Left lobe of liver (tissue), 2 donors: ENCODE data around the gene FXYD5. TPM values are rescaled to one million over a fixed set of nuclear protein-coding genes. Genes with fewer than 3 reads are reported as not detected.

Experiments used
- ATAC-seq: fragments of 200-7000 bp; cut with Tn5 transposase; one replicate; pipeline ENCODE4 v1.9.1; 2020; ENCODE audit warnings: mild to moderate bottlenecking, moderate library complexity
- DNase-seq: peaks from one replicate; pipeline ENCODE4 v3.0.0-alpha.2; 2020; ENCODE audit warnings: low spot score
- total RNA-seq: library from RNA; stranded (reverse); gene quantifications from one replicate; pipeline ENCODE4 v1.2.1, GENCODE V29; 2021
- donor health status: DM: no; HTN: no; CAD: no; lungs with moderate emphysema.
- donor health status: DM: no; HTN: yes; CAD: no.

Gene FXYD5
- total RNA-seq, 1 donor from 2014 or later: 7.6 TPM

DNA sequence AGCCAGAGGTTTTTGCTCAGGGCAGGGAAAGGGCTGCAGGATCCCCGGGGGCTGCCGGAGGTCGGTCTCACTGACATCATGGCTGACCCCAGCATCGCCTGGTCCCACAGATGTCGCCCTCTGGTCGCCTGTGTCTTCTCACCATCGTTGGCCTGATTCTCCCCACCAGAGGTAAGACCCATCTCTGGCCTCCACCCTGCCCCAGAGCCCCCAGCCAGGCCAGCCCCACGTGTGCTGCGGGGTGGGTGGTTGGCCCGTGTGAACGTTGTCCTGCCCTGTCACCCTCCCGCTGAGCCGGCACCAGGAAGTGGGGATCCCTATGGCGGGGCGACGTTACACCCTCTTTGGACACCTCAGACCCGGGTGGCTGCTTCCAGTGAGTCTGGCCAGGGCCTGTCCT, 906 bp downstream of the FXYD5 start:
- ATAC-seq: no peak
- no peak for DNase-seq

DNA sequence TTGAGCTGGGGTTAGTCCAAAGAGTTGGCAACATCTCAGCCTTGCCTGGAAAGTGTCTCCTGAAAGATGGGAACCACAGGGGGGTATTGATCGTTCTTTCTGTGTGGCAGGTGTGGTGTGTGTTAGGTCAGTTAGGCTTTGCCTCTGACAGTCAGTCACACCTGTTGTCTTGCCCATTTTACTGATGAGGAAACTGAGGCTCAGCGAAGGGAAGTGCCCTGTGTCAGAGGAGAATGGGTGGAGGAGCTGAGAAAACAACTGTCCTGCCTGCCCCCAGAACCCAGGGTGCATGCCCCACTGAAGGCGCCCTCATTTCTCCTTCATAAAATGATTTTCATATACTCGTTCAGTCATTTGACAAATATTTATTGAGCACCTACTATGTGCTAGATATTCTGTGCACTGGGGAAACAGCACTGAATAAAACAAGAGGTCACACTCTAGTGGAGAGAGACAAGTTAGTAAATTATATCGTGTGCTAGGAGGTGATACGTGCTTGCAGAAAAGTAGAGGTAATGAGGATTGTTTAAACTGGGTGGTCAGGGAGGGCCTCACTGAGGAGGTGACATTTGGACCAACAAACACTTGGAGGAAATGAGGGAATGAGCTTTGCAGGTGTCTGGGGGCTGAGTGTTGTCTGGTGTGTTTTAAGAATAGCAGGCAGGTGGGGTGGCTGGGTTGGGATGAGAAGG, 1.6 kb downstream of the FXYD5 start:
- ATAC-seq: no peak
- no peak for DNase-seq

DNA sequence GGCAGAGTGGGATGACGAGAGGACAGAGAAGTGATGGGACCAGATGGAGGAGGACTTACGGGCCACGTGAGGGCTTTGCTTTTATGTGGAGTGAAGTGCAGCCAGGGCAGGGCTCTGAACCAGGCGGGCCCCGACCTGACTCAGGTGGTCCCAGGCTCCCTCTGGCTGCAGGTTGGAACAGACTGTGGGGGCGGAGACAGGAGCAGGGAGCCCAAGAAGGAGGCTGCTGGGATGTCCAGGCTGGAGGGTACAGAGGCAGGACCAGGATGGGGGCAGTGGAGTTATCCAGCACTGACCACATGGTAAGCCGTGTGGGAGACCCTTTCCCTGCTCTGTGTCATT, 2.1 kb downstream of the FXYD5 start:
- DNase-seq (no peak), ATAC-seq (no peak)

DNA sequence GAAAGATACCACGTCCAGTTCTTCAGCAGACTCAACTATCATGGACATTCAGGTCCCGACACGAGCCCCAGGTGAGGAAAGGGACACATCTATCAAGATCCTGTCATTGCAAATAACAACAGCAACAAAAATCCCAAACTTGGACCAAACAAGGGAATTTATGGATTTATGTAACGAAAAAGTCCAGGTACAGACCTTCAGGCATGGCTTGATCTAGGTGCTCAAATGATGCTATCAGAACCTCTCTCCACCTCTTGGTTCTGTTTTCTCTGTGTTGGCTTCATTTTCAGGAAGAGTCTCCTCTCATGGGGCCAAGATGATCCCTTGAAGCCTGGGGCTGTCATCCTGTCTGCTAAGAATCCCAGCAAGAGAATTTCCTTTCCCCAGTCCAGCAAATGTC, 2.9 kb downstream of the FXYD5 start:
- ATAC-seq (no peak), DNase-seq (no peak)

DNA sequence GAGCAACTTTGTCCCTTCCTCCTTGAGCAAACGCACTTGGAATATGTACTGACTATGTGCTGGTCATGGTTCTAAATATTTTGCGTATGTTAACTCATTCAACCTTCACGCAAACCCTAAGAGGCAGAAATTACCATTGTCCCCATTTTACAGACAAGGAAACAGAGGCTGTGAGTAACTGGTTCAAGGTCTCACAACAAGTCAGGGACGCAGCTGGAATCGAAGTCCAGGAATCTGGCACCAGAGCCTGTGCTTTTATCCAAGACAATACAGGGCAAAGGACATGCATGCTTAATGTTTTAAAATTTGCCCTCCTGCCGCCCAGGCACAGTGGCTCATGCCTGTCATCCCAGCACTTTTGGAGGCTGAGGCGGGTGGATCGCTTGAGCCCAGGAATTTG, 5.1 kb downstream of the FXYD5 start:
- DNase-seq: no peak
- ATAC-seq: peak; percentile 51

DNA sequence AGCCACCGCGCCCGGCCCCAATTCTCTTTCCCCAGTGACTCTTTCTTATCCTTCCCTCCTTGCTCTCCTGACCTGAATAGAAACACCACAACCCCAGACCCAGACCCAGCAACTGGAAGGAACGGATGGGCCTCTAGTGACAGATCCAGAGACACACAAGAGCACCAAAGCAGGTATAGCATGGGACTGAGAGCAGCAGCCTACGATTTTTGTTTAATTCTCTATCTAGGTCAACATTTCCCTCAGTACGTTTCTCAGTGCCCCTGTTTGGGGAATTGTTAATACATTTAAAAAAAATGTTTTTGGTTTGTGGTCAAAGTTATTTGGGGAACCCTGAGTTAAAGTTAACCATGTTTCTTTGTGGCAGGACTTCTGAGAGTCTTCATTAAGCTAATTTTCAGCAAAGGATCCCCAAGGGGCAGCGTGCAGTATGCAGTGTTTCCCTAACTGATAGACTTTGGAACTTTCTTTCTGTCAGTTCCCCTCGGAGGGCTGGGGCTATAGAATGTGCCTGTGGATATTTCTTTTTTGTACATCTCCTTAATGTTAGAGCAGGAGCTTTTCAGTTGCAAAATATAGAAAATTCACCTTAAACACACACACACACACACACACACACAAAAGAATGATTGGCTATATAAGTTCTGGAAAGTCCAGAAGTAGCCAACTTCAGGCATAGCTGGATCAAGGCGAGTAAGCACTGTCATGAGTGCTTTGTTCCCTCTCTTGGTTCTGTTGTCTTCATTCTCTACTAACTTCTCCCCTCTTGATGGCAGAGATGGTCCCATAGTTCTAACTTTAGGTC, 6.3 kb downstream of the FXYD5 start:
- DNase-seq: no peak
- ATAC-seq: no peak

DNA sequence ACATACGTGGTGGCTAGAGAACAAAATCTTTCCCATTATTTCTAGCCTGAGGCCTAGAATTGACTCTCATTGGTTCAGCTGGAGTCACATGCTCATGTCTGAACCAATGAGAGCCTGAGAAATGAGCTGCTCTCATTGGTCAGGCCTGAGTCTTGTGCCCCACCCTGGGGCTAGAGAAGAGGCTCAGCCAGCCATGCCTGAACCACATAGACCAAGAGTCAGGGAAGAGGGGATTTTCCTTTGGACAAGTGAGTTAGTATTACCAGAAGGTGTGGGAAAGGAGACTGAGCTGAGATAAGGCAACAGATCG, 6.9 kb downstream of the FXYD5 start:
- no peak for ATAC-seq
- no peak for DNase-seq

DNA sequence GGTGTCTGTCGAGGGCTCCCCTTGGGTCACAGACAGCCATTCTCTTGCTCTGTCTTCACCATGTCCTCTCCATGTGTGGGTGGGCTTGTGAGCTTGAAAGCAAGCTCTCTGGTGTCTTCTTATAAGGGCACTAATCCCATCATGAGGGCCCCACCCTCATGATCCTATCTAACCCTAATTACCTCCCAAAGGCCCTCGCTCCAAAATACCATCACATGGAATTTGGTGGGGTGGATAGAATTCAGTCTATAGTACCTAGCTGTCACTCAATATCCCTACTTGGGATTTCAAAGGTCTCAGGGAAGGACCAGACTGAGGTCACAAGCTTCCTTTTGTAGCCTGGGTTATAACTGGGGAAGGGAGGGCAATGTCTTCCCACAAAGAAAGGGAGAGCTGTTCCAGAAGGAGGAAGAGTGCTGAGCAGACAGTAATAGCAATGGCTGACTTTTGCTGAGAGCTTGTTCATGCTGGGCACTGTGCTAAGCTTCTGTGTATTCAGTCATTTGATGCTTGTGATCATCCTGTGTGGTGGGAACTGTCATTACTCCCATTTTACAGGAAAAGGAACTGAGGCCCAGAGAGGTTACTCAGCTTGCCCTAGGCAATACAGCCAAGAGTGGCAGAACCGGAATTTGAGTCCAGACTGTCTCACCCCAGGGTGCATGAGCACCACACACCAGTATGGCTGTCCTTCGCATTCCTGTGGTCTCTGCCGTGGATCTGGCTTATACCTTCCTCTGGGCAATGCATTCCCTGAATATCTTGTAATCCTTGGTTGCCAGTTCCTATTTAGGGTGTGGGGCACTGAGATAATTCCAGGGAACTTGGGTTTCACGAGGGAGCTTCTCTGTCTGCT, 8.2 kb downstream of the FXYD5 start:
- DNase-seq (no peak), ATAC-seq (no peak)

DNA sequence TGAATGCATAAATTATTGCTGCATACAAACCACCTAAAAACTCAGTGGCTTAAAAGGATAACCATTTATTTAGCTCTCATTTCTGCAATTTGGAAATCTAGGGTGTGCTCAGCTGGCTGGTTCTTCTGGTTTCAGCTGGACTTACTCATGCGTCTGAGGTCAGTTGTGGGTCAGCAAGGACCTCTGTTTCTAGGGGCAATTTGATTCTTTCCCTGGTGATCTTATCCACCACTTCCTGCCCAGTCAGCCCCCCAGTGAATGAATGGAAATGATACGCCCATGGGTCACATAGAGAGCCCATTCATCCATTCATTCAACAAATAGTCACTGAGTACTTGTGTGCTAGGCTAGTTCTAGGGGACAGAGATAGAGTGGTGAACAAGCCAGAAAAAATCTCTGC, 9.9 kb downstream of the FXYD5 start:
- ATAC-seq: no peak
- DNase-seq: no peak

DNA sequence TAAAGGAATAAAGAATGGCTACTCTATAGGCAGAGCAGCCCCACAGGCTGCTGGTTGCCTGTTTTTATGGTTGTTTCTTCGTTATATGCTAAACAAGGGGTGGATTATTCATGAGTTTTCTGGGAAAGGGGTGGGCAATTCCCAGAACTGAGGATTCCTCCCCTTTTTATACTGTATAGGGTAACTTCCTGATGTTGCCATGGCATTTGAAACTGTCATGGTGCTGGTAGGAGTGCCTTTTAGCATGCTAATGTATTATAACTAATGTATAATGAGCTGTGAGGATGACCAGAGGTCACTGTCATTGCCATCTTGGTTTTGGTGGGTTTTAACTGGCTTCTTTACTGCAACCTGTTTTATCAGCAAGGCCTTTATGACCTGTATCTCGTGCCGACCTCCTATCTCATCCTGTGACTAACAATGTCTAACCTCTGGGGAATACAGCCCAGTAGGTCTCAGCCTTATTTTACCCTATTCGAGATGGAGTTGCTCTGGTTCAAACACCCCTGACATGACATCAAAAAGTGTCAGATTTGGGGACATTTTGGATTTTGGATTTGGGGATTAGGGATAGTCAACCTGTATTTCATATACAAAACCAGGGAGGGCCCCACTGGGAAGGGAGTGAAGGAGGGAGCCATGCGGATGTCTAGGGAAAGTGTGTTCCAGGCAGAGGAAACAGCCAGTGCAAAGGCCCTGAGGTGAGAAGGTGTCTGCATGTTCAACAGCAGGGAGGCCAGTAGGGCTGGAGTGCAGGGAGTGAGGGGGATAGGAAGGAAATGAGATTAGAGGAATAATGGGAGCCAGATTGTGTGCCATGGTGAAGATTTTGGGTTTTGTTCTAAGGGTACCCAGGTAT, 10.9 kb downstream of the FXYD5 start:
- no peak for DNase-seq

DNA sequence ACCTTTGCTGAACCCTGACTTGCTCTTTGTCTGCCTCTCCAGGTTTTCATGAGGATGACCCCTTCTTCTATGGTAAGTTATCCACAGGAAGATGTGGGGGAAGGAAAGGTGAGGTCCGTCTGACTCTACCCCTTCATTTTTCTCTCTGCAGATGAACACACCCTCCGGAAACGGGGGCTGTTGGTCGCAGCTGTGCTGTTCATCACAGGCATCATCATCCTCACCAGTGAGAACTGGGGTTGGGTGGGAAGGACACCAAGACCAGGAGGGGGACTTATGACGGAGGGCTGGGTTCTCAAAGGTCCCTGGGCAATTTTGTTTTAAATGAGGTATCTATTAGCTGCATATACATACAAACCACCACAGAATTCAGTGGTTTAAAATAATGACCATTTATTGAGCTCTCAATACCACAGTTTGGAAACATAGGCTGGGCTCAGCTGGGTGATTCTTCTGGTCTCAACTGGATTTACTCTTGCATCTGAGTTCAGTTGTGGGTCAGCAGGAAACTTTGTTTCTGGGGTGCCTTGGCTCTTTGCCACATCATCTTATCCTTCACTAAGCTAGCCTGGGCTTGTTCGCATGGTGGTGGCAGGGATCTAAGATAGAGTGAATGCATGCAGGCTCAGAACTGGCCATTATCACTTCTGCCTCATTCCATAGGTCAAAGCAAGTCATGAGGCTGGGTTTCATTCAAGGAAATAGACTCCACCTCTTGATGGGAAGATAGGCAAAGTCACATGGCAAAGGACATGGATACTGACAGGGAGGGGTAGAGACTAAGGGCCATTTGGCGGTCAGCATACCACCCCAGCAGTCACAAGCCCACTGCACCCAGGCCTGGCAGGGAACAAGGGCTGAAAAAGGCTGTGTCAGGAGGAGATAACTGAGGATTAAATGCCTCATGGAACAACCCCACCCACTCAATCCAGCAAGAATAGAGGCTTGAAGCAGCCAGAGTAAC, 11.8 kb downstream of the FXYD5 start:
- ATAC-seq: no peak
- DNase-seq: no peak

More for the DNA sequence above, 10.9 kb downstream of the FXYD5 start:
- ATAC-seq: no peak

DNA sequence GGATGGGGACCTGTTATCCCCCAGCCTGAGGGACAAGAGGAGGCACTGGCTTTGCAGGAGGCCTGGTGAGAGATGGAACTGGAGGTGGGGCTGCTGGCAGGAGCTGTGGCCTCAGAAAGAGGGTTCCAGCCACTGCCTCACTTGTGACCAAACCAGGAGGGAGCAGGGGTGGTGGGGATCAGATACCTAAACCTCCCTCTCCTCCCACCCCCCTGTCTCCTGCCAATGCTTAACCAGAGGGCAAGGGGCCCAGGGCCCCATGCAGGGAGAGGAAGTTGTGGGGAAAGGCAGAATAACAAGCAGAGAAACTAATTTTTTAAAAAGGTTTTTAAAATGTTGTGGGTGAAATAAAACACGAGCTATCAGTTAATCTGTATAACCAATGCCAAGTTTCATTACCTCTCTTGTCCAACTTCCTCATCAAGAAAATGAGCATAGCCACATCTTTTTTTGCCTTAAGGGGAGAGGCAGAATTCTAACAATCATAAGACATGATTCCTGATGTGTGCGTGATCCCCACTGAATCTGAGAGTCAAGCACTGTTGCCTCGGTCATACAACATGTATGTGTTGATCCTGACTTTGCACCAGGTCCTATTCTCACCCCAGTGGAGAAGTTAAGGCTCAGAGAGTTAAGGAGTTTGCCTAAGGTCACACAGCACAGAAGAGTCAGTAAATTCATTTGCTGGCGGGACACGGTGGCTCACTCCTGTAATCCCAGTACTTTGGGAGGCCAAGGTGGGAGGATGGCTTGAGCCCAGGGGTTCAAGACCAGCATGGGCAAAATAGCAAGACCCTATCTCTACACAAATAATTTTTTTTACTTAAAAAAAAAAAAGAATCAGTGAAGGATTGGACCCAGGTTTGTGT, 12.9 kb downstream of the FXYD5 start:
- no peak for ATAC-seq

DNA sequence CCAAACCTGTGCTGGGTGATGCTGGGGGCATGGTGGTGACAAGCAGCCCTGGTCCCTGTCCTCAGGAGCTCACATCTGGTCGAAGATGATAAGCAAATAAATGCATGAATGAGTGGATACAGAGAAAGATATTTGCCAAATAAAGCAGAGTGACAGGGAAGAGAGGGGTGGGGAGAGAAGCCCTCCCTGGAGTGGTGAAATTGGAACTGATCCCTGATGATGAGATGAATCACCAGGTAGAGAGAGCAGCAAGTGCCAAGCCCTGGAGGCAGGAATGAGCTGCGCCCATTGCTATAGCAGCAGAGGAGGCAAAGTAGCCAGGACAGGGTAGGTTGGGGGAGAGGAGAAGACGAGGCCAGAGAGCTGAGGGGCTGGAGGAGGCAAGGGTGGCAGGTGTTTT, 13.7 kb downstream of the FXYD5 start:
- ATAC-seq (no peak), DNase-seq (no peak)

More for the DNA sequence above, 12.9 kb downstream of the FXYD5 start:
- DNase-seq: no peak

DNA sequence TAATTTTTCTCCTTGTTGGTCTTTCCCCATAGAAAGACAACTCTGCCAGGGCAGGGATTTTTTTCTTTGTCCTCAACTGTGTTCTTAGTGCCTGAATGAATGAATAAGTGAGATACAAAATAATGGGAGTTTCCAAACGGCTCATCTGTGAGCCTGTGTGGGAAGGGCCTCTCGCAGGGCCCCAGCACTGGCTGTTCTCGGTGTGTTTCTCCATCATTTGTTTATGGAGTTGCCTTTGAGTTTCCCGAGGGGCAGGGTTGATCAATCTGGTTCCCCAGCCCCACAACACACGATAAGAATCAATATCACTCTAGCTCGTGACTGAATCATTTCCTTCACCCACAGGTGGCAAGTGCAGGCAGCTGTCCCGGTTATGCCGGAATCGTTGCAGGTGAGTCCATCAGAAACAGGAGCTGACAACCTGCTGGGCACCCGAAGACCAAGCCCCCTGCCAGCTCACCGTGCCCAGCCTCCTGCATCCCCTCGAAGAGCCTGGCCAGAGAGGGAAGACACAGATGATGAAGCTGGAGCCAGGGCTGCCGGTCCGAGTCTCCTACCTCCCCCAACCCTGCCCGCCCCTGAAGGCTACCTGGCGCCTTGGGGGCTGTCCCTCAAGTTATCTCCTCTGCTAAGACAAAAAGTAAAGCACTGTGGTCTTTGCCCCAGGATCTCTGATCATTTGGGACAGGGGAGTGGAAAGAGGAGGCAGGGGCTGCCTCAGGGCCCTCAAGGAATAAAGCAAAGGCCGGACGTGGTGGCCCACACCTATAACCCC, 14.9 kb downstream of the FXYD5 start:
- DNase-seq (no peak), ATAC-seq (peak; percentile 18)

DNA sequence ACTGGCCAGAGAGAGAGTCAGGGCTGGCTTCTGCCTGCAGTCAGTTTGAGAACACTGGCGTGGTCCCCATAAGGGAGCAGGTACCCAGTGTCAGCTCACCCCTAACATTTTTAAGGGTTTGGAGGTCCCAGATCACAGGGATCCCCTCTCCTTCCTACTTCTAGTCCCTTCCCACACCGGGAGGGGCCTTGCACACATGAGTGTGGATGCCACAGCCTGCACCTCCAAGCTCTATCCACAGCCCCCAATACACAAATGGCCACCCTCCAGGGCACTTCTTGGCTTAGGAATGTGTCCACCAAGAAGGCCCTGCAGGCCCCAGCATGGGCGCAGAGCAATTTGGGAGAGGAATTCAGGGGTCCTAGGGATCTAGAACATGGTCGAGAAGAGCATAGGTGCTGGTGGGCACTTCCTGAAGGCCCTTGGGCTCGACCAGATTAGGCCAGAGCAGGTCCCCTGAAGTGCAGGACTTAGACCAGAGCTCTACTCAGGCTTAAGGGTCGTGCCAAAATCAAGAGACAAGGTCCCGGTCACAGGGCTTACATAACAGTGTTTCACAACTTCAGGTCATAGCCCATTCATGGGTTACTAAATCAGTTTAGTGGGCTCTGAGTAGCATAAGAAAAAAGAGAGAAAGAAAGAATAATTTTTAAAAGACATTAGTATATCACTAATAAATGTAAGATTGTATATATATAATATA, 16.0 kb downstream of the FXYD5 start:
- ATAC-seq (peak; percentile 90), DNase-seq (peak; percentile 84)

DNA sequence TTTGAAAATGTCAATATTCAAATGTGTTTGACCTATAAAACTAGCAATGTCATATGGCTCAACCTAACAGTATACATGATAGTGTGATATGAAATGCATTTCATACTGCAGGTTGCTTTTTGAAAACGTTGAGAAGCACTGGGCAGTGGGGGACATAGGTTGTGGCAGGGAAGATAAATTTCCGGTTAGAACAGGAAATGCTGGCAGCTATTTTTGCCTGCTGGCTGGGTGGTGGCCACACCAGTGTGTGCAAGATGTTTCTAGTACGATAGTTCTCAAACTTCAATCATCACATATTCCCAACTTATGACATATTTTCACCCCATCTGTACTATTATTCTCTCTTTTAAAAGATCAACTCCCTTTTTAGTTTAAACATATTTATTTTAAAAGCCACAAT, 17.2 kb downstream of the FXYD5 start:
- no peak for DNase-seq
- ATAC-seq: no peak

DNA sequence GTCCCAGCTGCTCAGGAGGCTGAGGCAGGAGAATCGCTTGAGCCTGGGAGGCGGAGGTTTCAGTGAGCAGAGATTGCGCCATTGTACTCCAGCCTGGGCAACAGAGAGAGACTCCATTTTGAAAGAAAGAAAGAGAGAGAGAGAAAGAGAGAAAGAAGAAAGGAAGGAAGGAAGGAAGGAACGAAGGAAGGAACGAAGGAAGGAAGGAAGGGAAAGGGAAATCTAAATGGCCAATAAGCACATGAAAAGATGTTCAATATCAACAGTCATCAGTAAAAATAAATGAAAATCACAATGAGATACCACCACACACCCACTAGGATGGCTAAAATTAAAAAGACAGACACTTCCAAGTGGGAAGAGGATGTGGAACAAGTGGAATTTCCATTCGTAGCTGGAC, 19.7 kb downstream of the FXYD5 start:
- DNase-seq (no peak), ATAC-seq (no peak)
